ENCODE results near the gene OR10AD1. TPM values are rescaled to one million over a fixed set of nuclear protein-coding genes. Genes with fewer than 3 reads are reported as not detected.
A peak's percentile ranks its signal among the peaks of the same experiment; 100 is the strongest.

The OR10AD1 gene
- total RNA-seq, 1 experiment from 2014 or later = not detected

DNA sequence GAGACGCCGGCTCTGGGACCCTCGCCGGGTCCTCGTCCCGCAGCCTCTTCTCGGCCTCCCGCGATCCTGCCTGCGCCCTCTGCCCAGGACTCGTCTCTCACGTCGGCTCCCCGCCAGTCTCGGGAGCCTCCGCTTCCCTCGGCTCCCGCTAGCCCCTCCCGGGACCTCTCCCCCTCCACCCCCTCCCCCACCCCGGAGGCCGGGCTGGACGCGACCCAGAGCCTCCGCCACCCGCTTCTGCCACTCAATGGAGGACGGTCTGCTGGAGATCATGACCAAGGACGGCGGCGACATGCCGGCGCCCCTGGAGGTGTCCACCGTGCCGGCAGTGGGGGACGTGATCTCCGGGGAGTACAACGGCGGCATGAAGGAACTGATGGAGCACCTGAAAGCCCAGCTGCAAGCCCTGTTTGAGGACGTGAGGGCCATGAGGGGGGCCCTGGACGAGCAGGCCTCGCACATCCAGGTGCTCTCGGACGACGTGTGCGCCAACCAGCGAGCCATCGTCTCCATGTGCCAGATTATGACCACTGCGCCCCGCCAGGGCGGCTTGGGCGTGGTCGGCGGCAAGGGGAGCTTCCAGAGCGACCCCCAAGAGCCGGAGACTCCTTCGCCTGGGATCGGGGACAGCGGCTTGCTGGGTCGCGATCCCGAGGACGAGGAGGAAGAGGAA is 19.1 kb downstream of the OR10AD1 start:
- peak; percentile 78 for DNase-seq
- Histone ChIP-seq H3K4me3 (ENCODE audit: insufficient read depth, low read depth, low read length) (peak overlapping the region; percentile 54), H3K36me3 (replicated peaks; ENCODE audit: control insufficient read depth, insufficient read depth, low read length) (no peaks in the 10 kb centered on the region), H3K27me3 (ENCODE audit: control insufficient read depth, insufficient read depth, low read length) (peaks cover 76% of the 10 kb centered on the region)

GRCh38 chr12:48183091-48183875 is 19.8 kb downstream of the OR10AD1 start, which contains the start of gene CCDC184:
Gene CCDC184 (plus strand): TSS chr12:48183644. CDS start chr12:48184123, 479 bp downstream.
- peak; percentile 85 for DNase-seq
- H3K27me3 ChIP-seq (ENCODE audit: control insufficient read depth, insufficient read depth, low read length) = peaks cover 75% of the 10 kb centered on the region
- peak within 1 kb of the TSS; percentile 54 for H3K4me3 ChIP-seq (ENCODE audit: insufficient read depth, low read depth, low read length)
- H3K36me3 ChIP-seq (replicated peaks; ENCODE audit: control insufficient read depth, insufficient read depth, low read length) = no peaks in the 10 kb centered on the region

- no peak for DNase-seq
- Histone ChIP-seq H3K27me3 (ENCODE audit: control insufficient read depth, insufficient read depth, low read length) (peaks cover 68% of the 10 kb centered on the region), H3K4me3 (ENCODE audit: insufficient read depth, low read depth, low read length) (peak overlapping the region; percentile 54; the same call in 1 of the 2 replicates), H3K36me3 (replicated peaks; ENCODE audit: control insufficient read depth, insufficient read depth, low read length) (no peaks in the 10 kb centered on the region)
Observed at GRCh38 chr12:48182631-48183030, 20.5 kb downstream of the OR10AD1 start.

DNA sequence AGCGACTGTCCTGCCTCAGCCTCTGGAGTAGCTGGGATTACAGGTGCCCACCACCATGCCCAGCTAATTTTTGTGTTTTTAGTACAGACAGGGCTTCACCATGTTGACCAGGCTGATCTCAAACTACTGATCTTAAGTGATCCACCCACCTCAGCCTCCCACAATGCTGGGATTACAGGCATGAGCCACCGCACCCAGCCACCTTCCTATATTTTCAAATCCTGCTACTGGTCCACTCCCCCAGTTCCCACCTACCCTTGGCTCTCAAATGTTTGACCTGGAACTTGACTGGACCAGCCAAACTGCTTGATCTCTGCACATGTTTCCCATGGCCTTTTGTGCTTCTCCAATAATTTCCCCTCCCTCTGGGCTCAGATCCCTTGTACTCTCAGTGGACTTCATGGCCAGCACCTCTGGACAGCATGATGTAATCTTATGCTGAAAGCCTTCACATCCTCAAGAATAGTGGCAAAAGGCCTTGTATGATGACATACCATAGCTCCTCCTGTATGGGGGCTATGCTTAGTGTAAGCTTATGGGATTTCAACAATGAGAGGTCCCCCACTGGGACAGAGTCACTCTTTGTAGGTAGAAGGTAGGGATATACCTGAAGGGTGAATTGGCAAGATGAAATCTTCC is 22.1 kb downstream of the OR10AD1 start:
- no peak overlapping the region for H3K4me3 ChIP-seq (ENCODE audit: insufficient read depth, low read depth, low read length)
- H3K27me3 ChIP-seq (ENCODE audit: control insufficient read depth, insufficient read depth, low read length) = peaks cover 59% of the 10 kb centered on the region
- no peak for DNase-seq
- no peaks in the 10 kb centered on the region for H3K36me3 ChIP-seq (replicated peaks; ENCODE audit: control insufficient read depth, insufficient read depth, low read length)

GRCh38 chr12:48180424-48180823 is 22.7 kb downstream of the OR10AD1 start:
- peaks cover 54% of the 10 kb centered on the region for H3K27me3 ChIP-seq (ENCODE audit: control insufficient read depth, insufficient read depth, low read length)
- DNase-seq = no peak
- no peak overlapping the region for H3K4me3 ChIP-seq (ENCODE audit: insufficient read depth, low read depth, low read length)
- H3K36me3 ChIP-seq (replicated peaks; ENCODE audit: control insufficient read depth, insufficient read depth, low read length) = no peaks in the 10 kb centered on the region

DNA sequence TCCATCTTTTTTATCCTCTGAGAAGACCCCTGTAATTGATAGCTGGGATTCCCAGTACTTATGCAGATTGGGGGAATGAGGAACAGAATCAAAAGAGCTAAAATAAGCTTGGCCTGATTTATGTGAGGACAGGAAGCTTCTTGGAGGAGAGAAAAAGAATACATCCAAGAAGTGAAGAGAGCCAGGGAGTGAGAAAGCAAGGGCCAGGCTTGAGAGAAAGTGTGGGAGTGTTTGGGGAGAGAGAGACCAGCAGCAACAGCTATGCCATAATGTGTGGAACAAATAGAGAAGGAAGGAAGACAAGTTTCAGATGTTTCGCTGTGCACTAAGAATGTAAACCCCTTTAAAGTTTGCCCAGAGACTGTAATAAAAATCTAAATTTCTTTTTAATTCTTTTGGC is 23.6 kb downstream of the OR10AD1 start:
- H3K4me3 ChIP-seq (ENCODE audit: insufficient read depth, low read depth, low read length) = no peak overlapping the region
- peaks cover 44% of the 10 kb centered on the region for H3K27me3 ChIP-seq (ENCODE audit: control insufficient read depth, insufficient read depth, low read length)
- H3K36me3 ChIP-seq (replicated peaks; ENCODE audit: control insufficient read depth, insufficient read depth, low read length) = no peaks in the 10 kb centered on the region
- DNase-seq = no peak

GRCh38 chr12:48177982-48178381 is 25.1 kb downstream of the OR10AD1 start:
- DNase-seq = no peak
- Histone ChIP-seq H3K27me3 (ENCODE audit: control insufficient read depth, insufficient read depth, low read length) (peaks cover 30% of the 10 kb centered on the region), H3K36me3 (replicated peaks; ENCODE audit: control insufficient read depth, insufficient read depth, low read length) (no peaks in the 10 kb centered on the region), H3K4me3 (ENCODE audit: insufficient read depth, low read depth, low read length) (no peak overlapping the region)

- H3K4me3 ChIP-seq (ENCODE audit: insufficient read depth, low read depth, low read length) = no peak overlapping the region
- DNase-seq = no peak
- H3K27me3 ChIP-seq (ENCODE audit: control insufficient read depth, insufficient read depth, low read length) = peaks cover 15% of the 10 kb centered on the region
- no peaks in the 10 kb centered on the region for H3K36me3 ChIP-seq (replicated peaks; ENCODE audit: control insufficient read depth, insufficient read depth, low read length)
Observed at GRCh38 chr12:48176417-48176751, 26.7 kb downstream of the OR10AD1 start.

GRCh38 chr12:48175613-48176416 is 27.3 kb downstream of the OR10AD1 start:
- Histone ChIP-seq H3K4me3 (ENCODE audit: insufficient read depth, low read depth, low read length) (no peak overlapping the region), H3K36me3 (replicated peaks; ENCODE audit: control insufficient read depth, insufficient read depth, low read length) (no peaks in the 10 kb centered on the region), H3K27me3 (ENCODE audit: control insufficient read depth, insufficient read depth, low read length) (peaks cover 10% of the 10 kb centered on the region; the same call in 1 of the 2 replicates)
- peak; percentile 35 for DNase-seq

DNA sequence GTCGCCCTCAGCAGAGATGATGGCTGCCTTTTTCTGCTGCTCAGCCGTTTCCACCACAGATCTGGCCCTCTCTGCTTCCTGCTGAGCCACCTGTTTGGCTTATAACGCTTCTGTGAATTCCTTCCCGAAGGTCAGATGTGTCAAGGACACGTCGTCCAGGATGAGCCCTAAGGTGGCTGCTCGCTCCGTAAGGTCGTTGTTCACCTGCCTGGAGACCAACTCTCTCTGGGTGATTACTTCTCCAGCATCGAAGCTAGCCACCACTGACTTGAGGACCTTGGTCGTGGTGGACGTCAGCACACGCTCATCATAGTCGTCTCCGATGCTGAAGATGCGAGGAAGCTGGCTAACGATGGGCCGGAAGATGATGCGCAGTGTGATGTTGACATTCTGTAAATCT is 34.1 kb downstream of the OR10AD1 start:
- no peak for DNase-seq
- Histone ChIP-seq H3K36me3 (replicated peaks; ENCODE audit: control insufficient read depth, insufficient read depth, low read length) (no peaks in the 10 kb centered on the region), H3K4me3 (ENCODE audit: insufficient read depth, low read depth, low read length) (no peak overlapping the region)

DNA sequence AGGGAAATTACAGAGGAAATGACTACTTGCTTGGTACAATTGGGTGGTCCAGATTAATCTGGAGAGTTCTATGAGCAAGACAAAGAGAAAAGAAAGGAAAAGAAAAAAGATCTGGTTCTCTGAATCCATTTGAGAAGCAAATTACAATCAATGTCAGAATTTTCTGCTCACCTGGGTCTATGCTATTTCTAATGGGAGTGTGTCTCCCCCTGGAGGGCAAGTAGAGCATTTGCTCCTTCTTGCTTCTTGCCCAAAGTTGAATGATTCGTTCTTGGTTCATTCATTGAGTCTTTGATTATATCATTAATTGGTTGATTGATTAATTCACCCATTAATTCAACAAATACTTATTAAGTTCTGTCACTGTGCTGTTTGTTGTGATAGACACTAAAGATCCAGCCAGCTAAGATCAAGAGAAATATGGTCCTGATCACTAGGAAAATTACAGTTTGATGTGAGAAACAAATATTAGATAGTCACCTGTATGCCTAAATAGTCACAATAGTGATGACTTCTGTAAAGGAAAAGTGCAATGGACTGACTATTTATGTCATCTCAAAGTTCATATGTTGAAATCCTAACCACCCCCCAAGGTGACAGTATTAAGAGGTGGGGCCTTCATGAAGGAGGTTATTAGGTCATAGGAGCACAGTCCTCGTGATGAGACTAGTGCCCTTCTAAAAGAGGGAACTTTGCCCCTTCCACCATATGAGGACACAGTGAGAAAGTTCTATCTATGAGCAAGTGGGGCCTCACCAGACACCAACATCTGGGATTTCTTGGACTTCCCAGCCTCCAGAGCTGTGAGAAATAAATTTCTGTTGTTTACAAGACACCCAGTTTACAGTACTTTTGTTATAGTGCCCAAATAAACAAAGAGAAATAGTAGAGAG is 37.8 kb downstream of the OR10AD1 start:
- peak; percentile 69 for DNase-seq
- H3K27me3 ChIP-seq (ENCODE audit: control insufficient read depth, insufficient read depth, low read length) = no peaks in the 10 kb centered on the region; the same call in 1 of the 2 replicates
- no peak overlapping the region for H3K4me3 ChIP-seq (ENCODE audit: insufficient read depth, low read depth, low read length)
- no peaks in the 10 kb centered on the region for H3K36me3 ChIP-seq (replicated peaks; ENCODE audit: control insufficient read depth, insufficient read depth, low read length)

More for the DNA sequence above, 34.1 kb downstream of the OR10AD1 start:
- H3K27me3 ChIP-seq (ENCODE audit: control insufficient read depth, insufficient read depth, low read length) = no peaks in the 10 kb centered on the region

GRCh38 chr12:48164451-48164850 is 38.6 kb downstream of the OR10AD1 start:
- no peak overlapping the region for H3K4me3 ChIP-seq (ENCODE audit: insufficient read depth, low read depth, low read length)
- no peaks in the 10 kb centered on the region for H3K36me3 ChIP-seq (replicated peaks; ENCODE audit: control insufficient read depth, insufficient read depth, low read length)
- DNase-seq = no peak
- H3K27me3 ChIP-seq (ENCODE audit: control insufficient read depth, insufficient read depth, low read length) = no peaks in the 10 kb centered on the region; the same call in 1 of the 2 replicates

DNA sequence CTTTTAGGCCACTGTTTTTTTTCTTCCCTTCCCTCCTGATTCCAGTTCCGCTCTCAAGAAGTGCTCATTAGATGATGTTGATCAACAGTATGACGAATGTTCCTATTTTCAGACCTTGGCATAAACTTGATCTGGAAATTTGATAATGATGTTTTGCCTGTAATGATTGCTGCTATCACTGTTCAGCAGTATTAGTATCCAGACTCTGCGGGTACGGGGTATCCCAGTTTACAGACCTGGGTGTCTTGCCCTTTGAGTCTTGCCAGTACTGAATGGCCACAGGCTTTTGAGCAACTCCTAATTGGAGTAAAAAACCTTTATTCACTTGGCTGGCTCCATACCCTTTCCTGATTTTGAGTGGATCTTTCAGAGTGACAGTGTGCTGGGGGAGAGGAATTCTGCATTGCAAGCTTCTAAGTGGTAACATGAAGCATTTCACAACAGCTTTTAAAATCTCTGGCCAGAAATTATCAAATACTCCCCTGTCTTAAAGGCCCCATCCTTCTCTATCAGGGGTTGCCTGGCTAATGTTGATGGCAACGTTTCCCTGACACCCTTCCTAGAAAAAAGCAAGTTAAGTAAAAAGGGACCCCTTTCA is 39.8 kb downstream of the OR10AD1 start:
- Histone ChIP-seq H3K36me3 (replicated peaks; ENCODE audit: control insufficient read depth, insufficient read depth, low read length) (no peaks in the 10 kb centered on the region), H3K4me3 (ENCODE audit: insufficient read depth, low read depth, low read length) (no peak overlapping the region), H3K27me3 (ENCODE audit: control insufficient read depth, insufficient read depth, low read length) (no peaks in the 10 kb centered on the region; the same call in 1 of the 2 replicates)
- DNase-seq = no peak
